ENCODE data around the gene ANXA5.

DNA sequence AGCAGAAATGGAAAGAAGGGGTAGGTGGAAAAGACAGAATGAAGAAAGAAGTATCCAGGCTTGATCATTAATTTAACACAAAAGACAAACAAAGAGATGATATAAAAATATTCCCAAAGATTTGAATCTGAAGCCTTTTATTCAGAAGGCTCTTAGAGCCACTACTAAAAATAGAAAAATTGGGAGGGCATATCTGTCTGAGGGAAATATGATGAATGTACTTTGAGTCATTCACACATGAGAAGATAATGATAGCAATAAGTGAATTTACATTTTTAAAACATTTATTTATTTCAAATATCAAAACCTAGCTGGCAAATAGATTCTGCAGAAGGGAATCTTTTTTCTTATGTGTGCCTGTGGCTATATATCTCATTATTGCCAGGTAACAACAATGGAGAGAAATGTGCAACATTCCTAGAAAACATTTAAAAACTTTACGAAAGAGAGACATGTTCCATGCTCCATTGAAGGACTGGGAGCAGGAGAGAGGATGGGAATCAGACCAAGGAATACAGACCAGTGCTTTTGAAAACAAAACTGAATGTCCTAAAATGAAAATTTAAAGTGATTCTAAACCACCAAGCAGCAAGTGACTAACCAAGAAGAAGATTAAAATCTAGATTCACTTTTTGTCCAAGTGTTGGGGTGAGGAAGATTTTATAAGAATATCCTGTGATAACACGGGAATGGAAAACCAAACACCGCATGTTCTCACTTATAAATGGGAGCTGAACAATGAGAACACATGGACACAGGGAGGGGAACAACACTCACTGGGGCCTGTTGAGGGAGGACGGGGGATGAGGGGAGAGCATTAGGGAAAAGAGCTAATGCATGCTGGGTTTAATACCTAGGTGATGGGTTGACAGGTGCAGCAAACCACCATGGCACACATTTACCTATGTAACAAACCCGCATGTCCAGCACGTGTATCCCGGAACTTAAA is 41.2 kb downstream of the ANXA5 start:
- TF ChIP-seq POLR2A (IDR thresholded peaks at IDR 0.05; ENCODE audit: extremely low read depth, insufficient read length): no peak
- TF ChIP-seq, protein P1, sequence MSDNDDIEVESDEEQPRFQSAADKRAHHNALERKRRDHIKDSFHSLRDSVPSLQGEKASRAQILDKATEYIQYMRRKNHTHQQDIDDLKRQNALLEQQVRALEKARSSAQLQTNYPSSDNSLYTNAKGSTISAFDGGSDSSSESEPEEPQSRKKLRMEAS (IDR thresholded peaks at IDR 0.05; ENCODE audit: low read depth, low read length): no peak
- TF ChIP-seq, protein P2, sequence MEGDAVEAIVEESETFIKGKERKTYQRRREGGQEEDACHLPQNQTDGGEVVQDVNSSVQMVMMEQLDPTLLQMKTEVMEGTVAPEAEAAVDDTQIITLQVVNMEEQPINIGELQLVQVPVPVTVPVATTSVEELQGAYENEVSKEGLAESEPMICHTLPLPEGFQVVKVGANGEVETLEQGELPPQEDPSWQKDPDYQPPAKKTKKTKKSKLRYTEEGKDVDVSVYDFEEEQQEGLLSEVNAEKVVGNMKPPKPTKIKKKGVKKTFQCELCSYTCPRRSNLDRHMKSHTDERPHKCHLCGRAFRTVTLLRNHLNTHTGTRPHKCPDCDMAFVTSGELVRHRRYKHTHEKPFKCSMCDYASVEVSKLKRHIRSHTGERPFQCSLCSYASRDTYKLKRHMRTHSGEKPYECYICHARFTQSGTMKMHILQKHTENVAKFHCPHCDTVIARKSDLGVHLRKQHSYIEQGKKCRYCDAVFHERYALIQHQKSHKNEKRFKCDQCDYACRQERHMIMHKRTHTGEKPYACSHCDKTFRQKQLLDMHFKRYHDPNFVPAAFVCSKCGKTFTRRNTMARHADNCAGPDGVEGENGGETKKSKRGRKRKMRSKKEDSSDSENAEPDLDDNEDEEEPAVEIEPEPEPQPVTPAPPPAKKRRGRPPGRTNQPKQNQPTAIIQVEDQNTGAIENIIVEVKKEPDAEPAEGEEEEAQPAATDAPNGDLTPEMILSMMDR (IDR thresholded peaks at IDR 0.05; ENCODE audit: low read depth, low read length): no peak

Measured in NB4 (cell line).